ENCODE data around the gene CALM1.

GRCh38 chr14:90408713-90409112, 11.9 kb downstream of the CALM1 start:
- TF ChIP-seq YY1 (IDR thresholded peaks at IDR 0.05) = no peak
- TF ChIP-seq CTCF (IDR thresholded peaks at IDR 0.05; ENCODE audit: low read depth, low read length, missing input control) = no peak
- TF ChIP-seq RAD21 (IDR thresholded peaks at IDR 0.05) = no peak
